K562 (cell line): ENCODE results near the gene SLFNL1. TPM values are rescaled to one million over a fixed set of nuclear protein-coding genes. Genes with fewer than 3 reads are reported as not detected.
A peak's percentile ranks its signal among the peaks of the same experiment; 100 is the strongest.

ENCODE experiments used
- ATAC-seq: fragments of 200-7000 bp; cut with Tn5 transposase; 3 replicates; pipeline ENCODE4 v1.9.1; 2020; ENCODE audit warnings: moderate library complexity
- BruUV-seq: library from RNA; stranded (reverse); fragments of 400-500 nt; replicated peaks from 2 replicates; lab custom pipeline; 2021; lab: Mats Ljungman, UMichigan
- CTCF ChIA-PET: fragments of 300-600 bp; formaldehyde crosslinking; extraction: SDS; loops from one replicate; lab custom pipeline; 2021; ENCODE audit warnings: low intra/inter-chr PET ratio; lab: Yijun Ruan, JAX
- POLR2A ChIA-PET: fragments of 300-600, 350-650 bp; sonication (Branson Sonifier 250); formaldehyde crosslinking; extraction: SDS; loops from one replicate; lab custom pipeline; 2021; ENCODE audit warnings: antibody characterized with exemption, inconsistent platforms; lab: Yijun Ruan, JAX
- DNase-seq, 4 experiments: peaks; one replicate each; pipeline versions ENCODE4 v3.0.0 to v3.0.0-alpha.2; 2011 to 2018; ENCODE audit warnings: low spot score in 3 of 4, mixed read lengths in 3 of 4; ENCODE audit errors: extremely low read depth in 1 of 4
- FAIRE-seq: peaks from 2 replicates; lab custom pipeline; 2011; peaks lifted over from hg19 to GRCh38; lab: Jason Lieb, UNC
- H2AFZ ChIP-seq: 2 replicates; pipeline ENCODE4 v1.6.0; 2011; ENCODE audit warnings: low read depth, low read length, control low read depth, inconsistent platforms
- H3K27ac ChIP-seq: fragments of 200-600 bp; 3 replicates; pipeline ENCODE4 v1.8.0; 2011; ENCODE audit warnings: low read depth, mild to moderate bottlenecking, control low read depth, inconsistent platforms, low read length, moderate library complexity, mixed read lengths; ENCODE audit errors: extremely low read depth
- H3K27me3 ChIP-seq, 2 experiments: fragments of 300-600 bp in 1 of 2; 2 replicates in 1 of 2; 3 replicates in 1 of 2; pipeline versions ENCODE4 v1.6.0 to v1.8.0; 2011; ENCODE audit warnings: inconsistent platforms in 2 of 2, low read length in 2 of 2, mild to moderate bottlenecking in 1 of 2, mixed read lengths in 1 of 2, moderate library complexity in 1 of 2; ENCODE audit not compliant: control insufficient read depth in 2 of 2, insufficient read depth in 2 of 2
- H3K36me3 ChIP-seq: fragments of 300-600 bp; 3 replicates; pipeline ENCODE4 v1.8.0; 2011; ENCODE audit warnings: mild to moderate bottlenecking, low read length, inconsistent platforms; ENCODE audit not compliant: control insufficient read depth, insufficient read depth
- H3K4me1 ChIP-seq, 2 experiments: fragments of 200-600 bp in 1 of 2; replicated peaks in 1 of 2; 2 replicates in 1 of 2; 3 replicates in 1 of 2; pipeline versions ENCODE4 v1.5.1 to v1.8.0; 2011; ENCODE audit warnings: inconsistent platforms in 2 of 2, low read length in 2 of 2, mild to moderate bottlenecking in 1 of 2, mixed read lengths in 1 of 2, moderate library complexity in 1 of 2; ENCODE audit not compliant: control insufficient read depth in 2 of 2, insufficient read depth in 2 of 2
- H3K4me2 ChIP-seq: 2 replicates; pipeline ENCODE4 v1.6.1; 2011; ENCODE audit warnings: low read length, control low read depth, inconsistent platforms, mixed read lengths; ENCODE audit not compliant: insufficient read depth
- H3K4me3 ChIP-seq: fragments of 200-600 bp; sonication (generic), shearing (Covaris generic); 2 replicates; pipeline ENCODE4 v1.5.1; 2016; ENCODE audit warnings: control low read depth, inconsistent platforms
- H3K79me2 ChIP-seq: fragments of 200-600 bp; 3 replicates; pipeline ENCODE4 v1.8.0; 2011; ENCODE audit warnings: low read length, inconsistent platforms; ENCODE audit not compliant: control insufficient read depth, insufficient read depth
- H3K9ac ChIP-seq, 2 experiments: 2 replicates each; pipeline versions ENCODE4 v1.6.0 to v1.6.1; 2011; ENCODE audit warnings: low read depth in 2 of 2, low read length in 2 of 2, control low read depth in 1 of 2, inconsistent platforms in 1 of 2, mild to moderate bottlenecking in 1 of 2, mixed read lengths in 1 of 2; ENCODE audit not compliant: insufficient read depth in 1 of 2
- H3K9me1 ChIP-seq: one replicate; pipeline ENCODE4 v1.6.0; 2011; ENCODE audit warnings: inconsistent platforms, mild to moderate bottlenecking, low read length, moderate library complexity; ENCODE audit not compliant: control insufficient read depth, insufficient read depth
- H3K9me3 ChIP-seq: replicated peaks from 2 replicates; pipeline ENCODE4 v1.5.1; 2011; ENCODE audit warnings: low read depth, low read length, inconsistent platforms; ENCODE audit not compliant: control insufficient read depth, insufficient read depth
- H4K20me1 ChIP-seq: replicated peaks from 2 replicates; pipeline ENCODE4 v1.6.1; 2011; ENCODE audit warnings: low read length, inconsistent platforms, mixed read lengths; ENCODE audit not compliant: control insufficient read depth, insufficient read depth
- DPF2 ChIP-seq: fragments of 450-650 bp; IDR thresholded peaks from 2 replicates; pipeline ENCODE4 v1.6.1; 2016
- FOXA3 ChIP-seq, 2 experiments: fragments of 450-650 bp in 1 of 2; sonication (generic) in 1 of 2; formaldehyde crosslinking; IDR thresholded peaks in 1 of 2; conservative IDR thresholded peaks in 1 of 2; 2 replicates each; pipeline versions ENCODE4 v1.4.0 to v1.8.0; 2020 to 2022; ENCODE audit warnings: mild to moderate bottlenecking in 2 of 2, missing genetic modification reagents in 1 of 2
- GTF3C2 ChIP-seq: IDR thresholded peaks from 3 replicates; pipeline ENCODE4 v1.6.1; 2011; ENCODE audit warnings: borderline replicate concordance, mild to moderate bottlenecking, moderate library complexity; ENCODE audit not compliant: insufficient read length; ENCODE audit errors: extremely low read depth
- KLF10 ChIP-seq: fragments of 250-450 bp; sonication (Bioruptor Pico); IDR thresholded peaks from 2 replicates; pipeline ENCODE4 v1.6.1; 2021; ENCODE audit warnings: matching md5 sums
- MAFK ChIP-seq: IDR thresholded peaks from 2 replicates; pipeline ENCODE4 v1.6.1; 2011; ENCODE audit warnings: low read length, improper control_type of control experiment
- NCOA6 ChIP-seq: fragments of 450-650 bp; IDR thresholded peaks from 2 replicates; pipeline ENCODE4 v1.6.1; 2017; ENCODE audit warnings: mild to moderate bottlenecking
- TFAP4 ChIP-seq: sonication (generic); formaldehyde crosslinking; IDR thresholded peaks from 2 replicates; pipeline ENCODE4 v1.8.0; 2022; ENCODE audit warnings: missing genetic modification reagents, mild to moderate bottlenecking, moderate library complexity, borderline replicate concordance
- ZBTB5 ChIP-seq: fragments of 450-650 bp; IDR thresholded peaks from 2 replicates; pipeline ENCODE4 v1.6.1; 2017; ENCODE audit warnings: antibody characterized with exemption
- ZNF561 ChIP-seq: fragments of 450-650 bp; formaldehyde crosslinking; conservative IDR thresholded peaks from 2 replicates; pipeline ENCODE4 v1.4.0; 2020; ENCODE audit warnings: mild to moderate bottlenecking, moderate library complexity
- ZNF57 ChIP-seq: fragments of 450-650 bp; formaldehyde crosslinking; IDR thresholded peaks from 2 replicates; pipeline ENCODE4 v1.4.0; 2020; ENCODE audit warnings: mild to moderate bottlenecking, moderate library complexity
- ZNF695 ChIP-seq: fragments of 450-650 bp; formaldehyde crosslinking; IDR thresholded peaks from 2 replicates; pipeline ENCODE4 v1.4.0; 2020; ENCODE audit warnings: mild to moderate bottlenecking, moderate library complexity
- ZNF707 ChIP-seq: fragments of 250-450 bp; sonication (Bioruptor Pico); conservative IDR thresholded peaks from 2 replicates; pipeline ENCODE4 v1.8.0; 2022; ENCODE audit warnings: inconsistent platforms, mild to moderate bottlenecking, moderate library complexity
- ZNF77 ChIP-seq: fragments of 250-450 bp; sonication (Bioruptor Pico); IDR thresholded peaks from 2 replicates; pipeline ENCODE4 v1.5.0; 2020
- ZNF79 ChIP-seq: fragments of 250-450 bp; sonication (Bioruptor Pico); IDR thresholded peaks from 2 replicates; pipeline ENCODE4 v1.4.0; 2020; ENCODE audit warnings: low read depth, mild to moderate bottlenecking, moderate library complexity
- ZNF830 ChIP-seq: fragments of 250-450 bp; sonication (Bioruptor Pico); IDR thresholded peaks from 2 replicates; pipeline ENCODE4 v1.5.0; 2021; ENCODE audit warnings: mild to moderate bottlenecking
- WGBS: fragments of 100-300 bp; shearing (Covaris generic); methylation state at CpG from one replicate; pipeline ENCODE4 v1.1.6; 2016; ENCODE audit warnings: low coverage, mixed read lengths; ENCODE audit not compliant: insufficient coverage; ENCODE audit errors: missing lambda C conversion rate; 5-methylcytosine and 5-hydroxymethylcytosine counted together
- in situ Hi-C: fragments of 300-500 bp; cut with MboI; formaldehyde crosslinking; loops from 4 replicates; pipeline ENCODE4 v1.15.0; 2018; ENCODE audit warnings: inconsistent platforms, mixed read lengths
- intact Hi-C: fragments of 100-400 bp; cut with micrococcal nuclease; formaldehyde crosslinking; loops from 2 replicates; pipeline ENCODE4 v1.14.2; 2022
- polyA plus RNA-seq, 8 experiments: library from polyadenylated mRNA; depleted of rRNA in 4 of 8; stranded (reverse) in 5 of 8; unstranded in 3 of 8; fragments of >200 nt; fragmentation: Nextera tagmentation in 2 of 8; fragmentation: Illumina TruSeq in 1 of 8; extraction: Ambion mirVana in 2 of 8; extraction: Trizol in 1 of 8; gene quantifications; 2 replicates each; pipeline versions ENCODE4 v1.2.1 to v1.2.3, GENCODE V29; 2011 to 2014; ENCODE audit warnings: inconsistent platforms in 1 of 8, missing spikeins in 1 of 8
- total RNA-seq, 7 experiments: library from RNA; depleted of rRNA in 6 of 7; stranded (reverse); fragments of >200 nt in 6 of 7; fragmentation: Illumina TruSeq in 2 of 7; extraction: Trizol in 2 of 7; gene quantifications; 2 replicates each; pipeline versions ENCODE4 v1.2.1 to v1.2.3, GENCODE V29; 2011 to 2021; ENCODE audit warnings: low replicate concordance in 1 of 7

The SLFNL1 gene
- total and polyA plus RNA-seq, 9 of the 15 experiments (the other 6 are each of a cell fraction or from before 2014, with no cell fraction given), result 0.05 to 0.14 (median 0.06) TPM; not detected in 5

- no peak for TF ChIP-seq ZBTB5
Observed at GRCh38 chr1:40980453-40981121, 40.9 kb downstream of the SLFNL1 start (continued).

GRCh38 chr1:40980068-40980452 is 41.5 kb downstream of the SLFNL1 start:
- ATAC-seq (peak; percentile 19), FAIRE-seq (no peak), DNase-seq (no peak)
- Histone ChIP-seq H4K20me1 (peaks cover 11% of the 10 kb centered on the region), H3K27me3 (no peaks in the 10 kb centered on the region), H3K4me2 (peak overlapping the region; percentile 95), H3K9me3 (no peaks in the 10 kb centered on the region), H2AFZ (peak overlapping the region; percentile 57; the same call in 1 of the 2 replicates), H3K4me1 (peaks cover 27 to 36% of the 10 kb centered on the region in 2 experiments), H3K9me1 (peaks cover 4% of the 10 kb centered on the region), H3K36me3 (peaks cover 42% of the 10 kb centered on the region), H3K79me2 (peaks cover 51% of the 10 kb centered on the region), H3K4me3 (peak overlapping the region; percentile 72), H3K27ac (peak overlapping the region; percentile 97), H3K9ac (peak overlapping the region; percentile 85 to 99)
- WGBS, result under 1% methylated on average over 33 of the region's 50 CpGs
- in situ Hi-C loops, result no loop called here
- intact Hi-C loops, result no loop called here
- POLR2A ChIA-PET, result interaction anchor here (0.6 to 2.6 kb wide), 18 partner anchors 10 to 1019 kb away, joined by 3 to 11 read pairs (median 3); partner anchors contain the start of gene SLFNL1
- BruUV-seq, result no TSS peak
- CTCF ChIA-PET, result no interaction called here
- no peak for TF ChIP-seq ZNF695
- TF ChIP-seq ZNF561, result no peak
- peak in 1 of 2 experiments; percentile 1; a peak in 1 of 4 replicates for TF ChIP-seq FOXA3 (CRISPR knock-in tag; conservative IDR thresholded peaks at IDR 0.05 in 1 of 2, IDR thresholded peaks at IDR 0.05 in 1 of 2)
- no peak for TF ChIP-seq ZNF57 (CRISPR knock-in tag)
- TF ChIP-seq ZNF77 (CRISPR knock-in tag), result no peak
- TF ChIP-seq ZNF830, result no peak
- no peak for TF ChIP-seq MAFK
- TF ChIP-seq DPF2, result no peak
- TF ChIP-seq KLF10 (CRISPR knock-in tag), result no peak
- no peak for TF ChIP-seq NCOA6
- TF ChIP-seq ZNF79 (CRISPR knock-in tag), result no peak
- no peak for TF ChIP-seq GTF3C2
- TF ChIP-seq TFAP4, result no peak
- TF ChIP-seq ZNF707 (CRISPR knock-in tag), result no peak
